Nephron progenitor cell (in vitro differentiated cells): ENCODE results near the gene COA4.
"Not testable (repeated sequence)": the region's sequence is repeated elsewhere in the genome, so short reads cannot be mapped to it uniquely, and the experiment has no call there.

Experiments
- DNase-seq: peaks from one replicate; pipeline ENCODE4 v3.0.0; 2021
- H3K27ac Mint-ChIP-seq: 2 replicates; pipeline ENCODE4 v1.8.0; 2021; ENCODE audit warnings: mild to moderate bottlenecking, moderate library complexity, mixed read lengths
- H3K27me3 Mint-ChIP-seq: 2 replicates; pipeline ENCODE4 v1.8.0; 2021; ENCODE audit warnings: mild to moderate bottlenecking, low read depth, mixed read lengths; ENCODE audit not compliant: poor library complexity
- H3K36me3 Mint-ChIP-seq: 2 replicates; pipeline ENCODE4 v1.8.0; 2021; ENCODE audit warnings: low read depth, mixed read lengths
- H3K4me1 Mint-ChIP-seq: 2 replicates; pipeline ENCODE4 v1.8.0; 2021; ENCODE audit warnings: mixed read lengths
- H3K4me3 Mint-ChIP-seq: 2 replicates; pipeline ENCODE4 v1.8.0; 2021; ENCODE audit warnings: mild to moderate bottlenecking, moderate library complexity, mixed read lengths
- H3K9me3 Mint-ChIP-seq: 2 replicates; pipeline ENCODE4 v1.8.0; 2021; ENCODE audit warnings: mild to moderate bottlenecking, moderate library complexity, mixed read lengths
- TF ChIP-seq, protein P1 (sequence below): fragments of 200-600 bp; sonication (generic); IDR thresholded peaks from 2 replicates; pipeline ENCODE4 v1.5.0; 2021; ENCODE audit warnings: antibody characterized with exemption

Gene COA4

DNA sequence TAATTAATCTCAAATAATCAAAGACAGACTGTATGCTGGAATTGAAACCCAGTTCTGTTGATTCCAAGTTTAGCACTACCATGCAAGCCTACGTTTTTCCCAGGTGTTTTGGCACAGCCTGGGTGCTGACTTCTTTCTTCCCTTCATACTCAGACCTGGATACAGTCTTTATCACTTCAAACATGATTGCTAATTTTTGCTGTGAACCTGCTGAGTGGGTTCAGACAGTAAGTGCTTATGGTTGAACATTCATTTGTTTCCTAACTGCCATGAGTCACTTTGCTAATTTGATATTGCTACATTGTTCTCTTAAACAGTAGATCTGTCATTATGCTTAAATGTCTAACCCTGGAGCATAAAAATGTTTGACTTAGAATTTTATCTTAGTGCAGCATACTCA is 12.4 kb upstream of the COA4 start:
- H3K4me3 Mint-ChIP-seq: no peak overlapping the region
- no peak overlapping the region for H3K27ac Mint-ChIP-seq
- TF ChIP-seq, protein P1, sequence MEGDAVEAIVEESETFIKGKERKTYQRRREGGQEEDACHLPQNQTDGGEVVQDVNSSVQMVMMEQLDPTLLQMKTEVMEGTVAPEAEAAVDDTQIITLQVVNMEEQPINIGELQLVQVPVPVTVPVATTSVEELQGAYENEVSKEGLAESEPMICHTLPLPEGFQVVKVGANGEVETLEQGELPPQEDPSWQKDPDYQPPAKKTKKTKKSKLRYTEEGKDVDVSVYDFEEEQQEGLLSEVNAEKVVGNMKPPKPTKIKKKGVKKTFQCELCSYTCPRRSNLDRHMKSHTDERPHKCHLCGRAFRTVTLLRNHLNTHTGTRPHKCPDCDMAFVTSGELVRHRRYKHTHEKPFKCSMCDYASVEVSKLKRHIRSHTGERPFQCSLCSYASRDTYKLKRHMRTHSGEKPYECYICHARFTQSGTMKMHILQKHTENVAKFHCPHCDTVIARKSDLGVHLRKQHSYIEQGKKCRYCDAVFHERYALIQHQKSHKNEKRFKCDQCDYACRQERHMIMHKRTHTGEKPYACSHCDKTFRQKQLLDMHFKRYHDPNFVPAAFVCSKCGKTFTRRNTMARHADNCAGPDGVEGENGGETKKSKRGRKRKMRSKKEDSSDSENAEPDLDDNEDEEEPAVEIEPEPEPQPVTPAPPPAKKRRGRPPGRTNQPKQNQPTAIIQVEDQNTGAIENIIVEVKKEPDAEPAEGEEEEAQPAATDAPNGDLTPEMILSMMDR: no peak
- peaks cover 3% of the 10 kb centered on the region for H3K9me3 Mint-ChIP-seq
- H3K36me3 Mint-ChIP-seq: peaks cover 58% of the 10 kb centered on the region
- H3K4me1 Mint-ChIP-seq: peaks cover 5% of the 10 kb centered on the region
- no peaks in the 10 kb centered on the region for H3K27me3 Mint-ChIP-seq
- DNase-seq: no peak

- DNase-seq: no peak
- TF ChIP-seq, protein P1: no peak
- peaks cover 3% of the 10 kb centered on the region for H3K9me3 Mint-ChIP-seq
- H3K27me3 Mint-ChIP-seq: no peaks in the 10 kb centered on the region
- peaks cover 64% of the 10 kb centered on the region for H3K36me3 Mint-ChIP-seq
- H3K4me1 Mint-ChIP-seq: peaks cover 5% of the 10 kb centered on the region
- no peak overlapping the region for H3K4me3 Mint-ChIP-seq
- no peak overlapping the region for H3K27ac Mint-ChIP-seq
Observed at GRCh38 chr11:73888244-73888643, 11.6 kb upstream of the COA4 start.

- TF ChIP-seq, protein P1: no peak
- H3K4me3 Mint-ChIP-seq: no peak overlapping the region
- no peaks in the 10 kb centered on the region for H3K27me3 Mint-ChIP-seq
- peaks cover 47% of the 10 kb centered on the region for H3K36me3 Mint-ChIP-seq
- H3K4me1 Mint-ChIP-seq: peaks cover 5% of the 10 kb centered on the region
- H3K9me3 Mint-ChIP-seq: peaks cover 3% of the 10 kb centered on the region
- DNase-seq: no peak
- no peak overlapping the region for H3K27ac Mint-ChIP-seq
Observed at GRCh38 chr11:73883856-73884255, 7.2 kb upstream of the COA4 start.

- peak; percentile 25 for DNase-seq
- not testable (repeated sequence) for H3K27ac Mint-ChIP-seq, H3K4me3 Mint-ChIP-seq
Observed at GRCh38 chr11:73880449-73880848, 3.8 kb upstream of the COA4 start.

GRCh38 chr11:73878771-73879170 is 2.1 kb upstream of the COA4 start:
- H3K27ac Mint-ChIP-seq: no peak overlapping the region
- TF ChIP-seq, protein P1: no peak
- H3K4me1 Mint-ChIP-seq: peaks cover 31% of the 10 kb centered on the region
- no peak overlapping the region for H3K4me3 Mint-ChIP-seq
- no peaks in the 10 kb centered on the region for H3K9me3 Mint-ChIP-seq
- no peaks in the 10 kb centered on the region for H3K27me3 Mint-ChIP-seq
- no peak for DNase-seq
- H3K36me3 Mint-ChIP-seq: peaks cover 26% of the 10 kb centered on the region

More at GRCh38 chr11:73880449-73880848, 3.8 kb upstream of the COA4 start:
- H3K36me3 Mint-ChIP-seq: peaks cover 25% of the 10 kb centered on the region
- H3K27me3 Mint-ChIP-seq, H3K9me3 Mint-ChIP-seq: not testable (repeated sequence)
- H3K4me1 Mint-ChIP-seq: peaks cover 21% of the 10 kb centered on the region

- H3K27ac Mint-ChIP-seq: peak overlapping the region; percentile 100
- TF ChIP-seq, protein P1: no peak
- peak; percentile 16 for DNase-seq
- H3K9me3 Mint-ChIP-seq: no peaks in the 10 kb centered on the region
- no peaks in the 10 kb centered on the region for H3K27me3 Mint-ChIP-seq
- H3K36me3 Mint-ChIP-seq: peaks cover 44% of the 10 kb centered on the region
- H3K4me1 Mint-ChIP-seq: peaks cover 31% of the 10 kb centered on the region
- H3K4me3 Mint-ChIP-seq: peak overlapping the region; percentile 99
Observed at GRCh38 chr11:73875840-73876239, 806 bp downstream of the COA4 start.
